Nephron progenitor cell (in vitro differentiated cells): ENCODE measurements around the gene CCK.

Experiments used
- DNase-seq: peaks from one replicate; pipeline ENCODE4 v3.0.0; 2021
- H3K27ac Mint-ChIP-seq: 2 replicates; pipeline ENCODE4 v1.8.0; 2021; ENCODE audit warnings: mild to moderate bottlenecking, moderate library complexity, mixed read lengths
- H3K27me3 Mint-ChIP-seq: 2 replicates; pipeline ENCODE4 v1.8.0; 2021; ENCODE audit warnings: mild to moderate bottlenecking, low read depth, mixed read lengths; ENCODE audit not compliant: poor library complexity
- H3K36me3 Mint-ChIP-seq: 2 replicates; pipeline ENCODE4 v1.8.0; 2021; ENCODE audit warnings: low read depth, mixed read lengths
- H3K4me1 Mint-ChIP-seq: 2 replicates; pipeline ENCODE4 v1.8.0; 2021; ENCODE audit warnings: mixed read lengths
- H3K4me3 Mint-ChIP-seq: 2 replicates; pipeline ENCODE4 v1.8.0; 2021; ENCODE audit warnings: mild to moderate bottlenecking, moderate library complexity, mixed read lengths
- H3K9me3 Mint-ChIP-seq: 2 replicates; pipeline ENCODE4 v1.8.0; 2021; ENCODE audit warnings: mild to moderate bottlenecking, moderate library complexity, mixed read lengths
- TF ChIP-seq, protein P1 (sequence below): fragments of 200-600 bp; sonication (generic); IDR thresholded peaks from 2 replicates; pipeline ENCODE4 v1.5.0; 2021; ENCODE audit warnings: antibody characterized with exemption

The CCK gene

DNA sequence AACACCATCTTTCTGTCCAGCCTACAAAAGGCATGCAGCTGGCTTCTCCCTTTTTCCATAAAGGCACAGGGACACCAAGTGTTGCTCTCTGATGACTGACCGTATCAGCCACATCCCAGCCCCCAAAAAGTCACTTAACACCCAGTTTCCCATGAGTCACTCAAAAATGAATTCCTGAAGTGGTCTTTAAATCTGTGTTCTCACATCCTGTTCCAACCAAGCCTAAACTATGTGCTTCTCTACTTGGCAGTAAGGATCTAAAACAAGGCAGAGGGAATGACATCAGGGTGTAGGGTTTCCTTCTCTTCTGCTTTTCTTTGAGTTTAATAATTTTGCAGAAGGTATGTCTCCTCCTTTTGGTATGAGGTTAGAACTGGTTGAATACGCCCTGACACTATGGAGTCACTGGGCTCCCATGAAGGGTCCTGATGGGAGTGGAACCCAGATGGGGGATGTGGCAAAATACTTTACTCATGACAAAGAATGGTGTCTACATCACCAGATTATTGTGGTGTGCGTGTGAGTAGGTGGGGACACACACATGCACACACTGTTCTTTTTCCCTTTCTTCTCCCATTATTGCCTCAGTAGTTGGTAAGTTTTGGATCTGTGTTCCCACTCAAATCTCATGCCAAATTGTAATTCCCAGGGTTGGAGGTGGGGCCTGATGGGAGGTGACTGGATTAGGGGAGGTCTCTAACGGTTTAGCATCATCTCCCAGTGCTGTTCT is 35.6 kb upstream of the CCK start:
- no peak overlapping the region for H3K27ac Mint-ChIP-seq
- H3K4me3 Mint-ChIP-seq = no peak overlapping the region
- H3K36me3 Mint-ChIP-seq = no peaks in the 10 kb centered on the region
- no peak for DNase-seq
- H3K4me1 Mint-ChIP-seq = no peaks in the 10 kb centered on the region
- H3K27me3 Mint-ChIP-seq = peaks cover 7% of the 10 kb centered on the region
- H3K9me3 Mint-ChIP-seq = no peaks in the 10 kb centered on the region
- TF ChIP-seq, protein P1, sequence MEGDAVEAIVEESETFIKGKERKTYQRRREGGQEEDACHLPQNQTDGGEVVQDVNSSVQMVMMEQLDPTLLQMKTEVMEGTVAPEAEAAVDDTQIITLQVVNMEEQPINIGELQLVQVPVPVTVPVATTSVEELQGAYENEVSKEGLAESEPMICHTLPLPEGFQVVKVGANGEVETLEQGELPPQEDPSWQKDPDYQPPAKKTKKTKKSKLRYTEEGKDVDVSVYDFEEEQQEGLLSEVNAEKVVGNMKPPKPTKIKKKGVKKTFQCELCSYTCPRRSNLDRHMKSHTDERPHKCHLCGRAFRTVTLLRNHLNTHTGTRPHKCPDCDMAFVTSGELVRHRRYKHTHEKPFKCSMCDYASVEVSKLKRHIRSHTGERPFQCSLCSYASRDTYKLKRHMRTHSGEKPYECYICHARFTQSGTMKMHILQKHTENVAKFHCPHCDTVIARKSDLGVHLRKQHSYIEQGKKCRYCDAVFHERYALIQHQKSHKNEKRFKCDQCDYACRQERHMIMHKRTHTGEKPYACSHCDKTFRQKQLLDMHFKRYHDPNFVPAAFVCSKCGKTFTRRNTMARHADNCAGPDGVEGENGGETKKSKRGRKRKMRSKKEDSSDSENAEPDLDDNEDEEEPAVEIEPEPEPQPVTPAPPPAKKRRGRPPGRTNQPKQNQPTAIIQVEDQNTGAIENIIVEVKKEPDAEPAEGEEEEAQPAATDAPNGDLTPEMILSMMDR = no peak

DNA sequence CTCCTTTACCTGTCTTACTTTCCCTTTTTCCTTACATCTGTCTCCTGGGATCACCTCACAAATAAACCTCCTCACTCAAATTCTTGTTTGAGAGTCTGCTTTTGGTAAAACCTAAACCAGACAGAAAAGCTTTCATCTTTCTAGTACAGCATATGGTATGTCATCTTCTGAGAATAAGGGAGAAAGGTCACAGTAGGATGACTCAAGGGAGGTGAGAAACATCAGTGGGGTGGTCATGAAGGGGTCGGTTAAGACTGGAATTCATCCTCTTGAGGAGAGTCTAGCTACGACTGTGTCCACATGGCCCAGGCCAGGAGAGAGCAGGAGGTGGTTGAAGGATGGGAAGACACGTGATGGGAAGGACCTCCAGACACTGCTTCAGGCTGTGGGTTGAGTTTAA is 34.8 kb upstream of the CCK start:
- no peak overlapping the region for H3K27ac Mint-ChIP-seq
- H3K36me3 Mint-ChIP-seq = no peaks in the 10 kb centered on the region
- no peak overlapping the region for H3K4me3 Mint-ChIP-seq
- no peaks in the 10 kb centered on the region for H3K4me1 Mint-ChIP-seq
- H3K9me3 Mint-ChIP-seq = no peaks in the 10 kb centered on the region
- DNase-seq = no peak
- TF ChIP-seq, protein P1 = no peak
- H3K27me3 Mint-ChIP-seq = peaks cover 7% of the 10 kb centered on the region

DNA sequence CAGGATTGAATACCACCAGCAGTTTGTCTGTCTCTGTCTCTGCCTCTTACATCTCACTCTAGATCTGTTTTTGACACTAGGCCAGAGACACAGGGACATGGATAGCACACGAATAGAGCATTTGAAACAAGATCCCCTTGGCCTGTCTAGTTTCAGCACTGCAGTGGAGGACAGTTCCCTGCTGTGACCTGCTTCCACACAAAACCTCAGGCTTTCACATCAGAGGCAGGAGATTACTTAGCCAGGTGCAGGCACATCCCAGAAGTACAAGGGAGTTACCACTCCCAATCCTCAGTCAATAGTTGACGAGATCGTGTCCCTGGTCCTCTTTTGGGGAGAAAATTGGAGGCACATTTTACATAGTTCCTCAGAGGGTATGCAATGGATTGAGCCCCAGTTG is 34.0 kb upstream of the CCK start:
- TF ChIP-seq, protein P1 = no peak
- Mint-ChIP-seq H3K9me3 (no peaks in the 10 kb centered on the region), H3K4me3 (no peak overlapping the region), H3K36me3 (no peaks in the 10 kb centered on the region), H3K27me3 (peaks cover 7% of the 10 kb centered on the region), H3K27ac (no peak overlapping the region), H3K4me1 (no peaks in the 10 kb centered on the region)
- peak; percentile 80 for DNase-seq

DNA sequence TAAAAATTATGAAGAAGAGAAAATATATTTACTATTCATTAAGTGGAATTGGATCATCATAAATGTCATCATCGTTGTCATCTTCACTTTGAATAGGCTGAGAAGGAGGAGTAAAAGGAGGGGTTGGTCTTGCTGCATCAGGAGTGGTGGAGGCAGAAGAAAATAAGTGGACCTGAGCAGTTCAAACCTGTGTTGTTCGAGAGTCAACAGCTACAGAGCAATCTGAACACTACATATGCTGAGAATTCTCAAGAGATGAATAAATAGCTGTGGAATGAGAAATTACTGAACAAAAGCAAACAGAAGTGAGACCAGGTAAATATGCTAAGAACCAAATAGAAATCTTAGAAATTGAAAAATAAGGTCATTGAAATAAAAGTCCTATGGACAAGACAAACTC is 32.3 kb upstream of the CCK start:
- no peak for DNase-seq
- Mint-ChIP-seq H3K27me3 (peaks cover 7% of the 10 kb centered on the region), H3K4me1 (no peaks in the 10 kb centered on the region), H3K9me3 (no peaks in the 10 kb centered on the region), H3K4me3 (no peak overlapping the region), H3K36me3 (no peaks in the 10 kb centered on the region), H3K27ac (no peak overlapping the region)
- TF ChIP-seq, protein P1 = no peak

DNA sequence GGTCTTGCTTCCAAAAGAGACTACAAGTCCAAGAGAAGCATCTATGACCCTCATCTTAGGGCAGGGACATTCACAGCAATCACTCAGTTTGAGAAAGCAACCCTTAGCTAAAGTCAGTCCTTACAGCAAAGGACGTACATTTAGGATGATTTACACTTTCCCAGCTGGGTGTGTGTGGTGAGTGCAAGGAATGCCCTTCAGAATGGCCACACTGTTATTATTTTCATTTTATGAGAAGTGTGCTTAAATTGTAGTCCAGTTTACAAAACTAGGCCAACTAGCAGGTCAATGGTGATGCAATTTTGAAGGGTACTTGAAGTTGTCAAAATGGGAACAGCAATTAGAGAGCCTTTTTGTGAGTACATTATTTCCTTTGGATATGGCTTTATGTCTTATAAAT is 26.0 kb upstream of the CCK start:
- peaks cover 12% of the 10 kb centered on the region for H3K27me3 Mint-ChIP-seq
- TF ChIP-seq, protein P1 = no peak
- H3K9me3 Mint-ChIP-seq = peaks cover 11% of the 10 kb centered on the region
- H3K27ac Mint-ChIP-seq = no peak overlapping the region
- H3K4me1 Mint-ChIP-seq = no peaks in the 10 kb centered on the region
- no peak for DNase-seq
- no peaks in the 10 kb centered on the region for H3K36me3 Mint-ChIP-seq
- no peak overlapping the region for H3K4me3 Mint-ChIP-seq

DNA sequence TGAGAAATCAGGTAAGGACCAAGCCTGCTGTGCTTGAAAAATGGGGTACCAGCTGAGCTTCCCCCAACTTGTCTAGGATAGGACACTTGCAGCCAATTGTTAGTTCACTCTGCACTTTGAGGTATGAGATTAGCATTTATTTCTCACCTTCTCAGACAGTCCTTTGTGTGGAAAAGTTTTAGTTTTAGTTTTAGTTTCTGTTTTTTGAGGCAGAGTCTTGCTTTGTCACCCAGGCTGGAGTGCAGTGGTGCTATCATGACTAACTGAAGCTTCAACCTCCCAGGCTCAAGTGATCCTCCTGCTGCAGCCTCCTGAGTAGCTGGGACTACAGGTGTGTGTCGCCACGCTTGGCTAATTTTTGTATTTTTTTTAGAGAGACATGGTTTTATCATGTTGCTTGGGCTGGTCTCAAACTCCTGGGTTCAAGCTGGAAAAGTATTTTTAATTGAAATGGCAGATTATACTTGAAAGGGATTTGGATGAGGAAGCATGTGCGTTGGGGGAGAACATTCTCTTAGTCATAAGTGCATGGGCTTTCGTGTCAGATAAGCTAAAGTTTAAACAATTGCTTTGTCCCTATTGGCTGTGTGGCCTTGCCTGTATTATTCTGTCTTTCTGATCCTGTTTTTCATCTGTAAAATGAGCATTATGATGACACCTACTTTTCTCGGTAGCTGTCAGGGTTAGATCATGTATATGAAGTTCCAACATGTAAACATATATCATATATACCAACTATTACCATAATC is 25.2 kb upstream of the CCK start:
- Mint-ChIP-seq H3K4me3 (no peak overlapping the region), H3K9me3 (peaks cover 19% of the 10 kb centered on the region), H3K4me1 (no peaks in the 10 kb centered on the region), H3K27me3 (peaks cover 12% of the 10 kb centered on the region), H3K36me3 (no peaks in the 10 kb centered on the region), H3K27ac (no peak overlapping the region)
- TF ChIP-seq, protein P1 = no peak
- no peak for DNase-seq
